Gastrocnemius medialis (tissue), 4 donors: ENCODE data around the gene AGPS. TPM values are rescaled to one million over a fixed set of nuclear protein-coding genes. Genes with fewer than 3 reads are reported as not detected.

ENCODE experiments used
- ATAC-seq, 2 donors: fragments of 150-250 bp; one replicate each; pipeline ENCODE4 v1.9.1; 2016
- DNase-seq, 2 donors: peaks; one replicate each; pipeline ENCODE4 v3.0.0-alpha.2; 2019
- H3K27ac ChIP-seq, 4 donors: fragments of 200-600 bp; sonication (generic); 1 replicate in 1 of 4; 2 replicates in 3 of 4; pipeline ENCODE4 v1.5.1; 2016 to 2018; ENCODE audit warnings: mild to moderate bottlenecking in 2 of 4, moderate library complexity in 1 of 4
- H3K27me3 ChIP-seq, 3 donors: fragments of 200-600 bp; sonication (generic) in 2 of 3; 1 replicate in 1 of 3; 2 replicates in 2 of 3; pipeline versions ENCODE4 v1.5.1 to v1.6.0; 2016 to 2019; ENCODE audit warnings: mild to moderate bottlenecking in 1 of 3, moderate library complexity in 1 of 3
- H3K36me3 ChIP-seq, 2 donors: fragments of 200-600 bp; sonication (generic) in 1 of 2; one replicate each; pipeline ENCODE4 v1.5.1; 2017 to 2018
- H3K4me1 ChIP-seq, 2 donors: fragments of 200-600 bp; sonication (generic) in 1 of 2; one replicate each; pipeline ENCODE4 v1.5.1; 2016 to 2017; ENCODE audit warnings: mild to moderate bottlenecking in 2 of 2
- H3K4me3 ChIP-seq, 4 donors: fragments of 200-600 bp; sonication (generic) in 3 of 4; 1 replicate in 1 of 4; 2 replicates in 3 of 4; pipeline ENCODE4 v1.5.1; 2016 to 2019; ENCODE audit warnings: mild to moderate bottlenecking in 2 of 4
- H3K9me3 ChIP-seq, 3 donors: fragments of 200-600 bp; sonication (generic) in 2 of 3; 1 replicate in 1 of 3; 2 replicates in 2 of 3; pipeline ENCODE4 v1.5.1; 2016 to 2019
- CTCF ChIP-seq, 5 experiments: fragments of 450-650 bp in 3 of 5; fragments of 200-600 bp in 2 of 5; sonication (generic) in 2 of 5; IDR thresholded peaks in 4 of 5; conservative IDR thresholded peaks in 1 of 5; 1 replicate in 4 of 5; 2 replicates in 1 of 5; pipeline ENCODE4 v1.5.1; 2016 to 2019; ENCODE audit warnings: antibody characterized with exemption in 5 of 5, mild to moderate bottlenecking in 3 of 5, moderate library complexity in 3 of 5
- POLR2A ChIP-seq, 2 donors: fragments of 450-650 bp; IDR thresholded peaks; one replicate each; pipeline ENCODE4 v1.6.1; 2017; ENCODE audit warnings: antibody characterized with exemption in 2 of 2, mild to moderate bottlenecking in 2 of 2, moderate library complexity in 2 of 2
- in situ Hi-C, 4 donors: fragments of 200-750 bp; cut with MboI; loops; one replicate each; pipeline versions ENCODE4 v1.15.0 to v1.8.0; 2017; ENCODE audit warnings: low sequenced_read_pairs in 4 of 4
- intact Hi-C: fragments of 100-400 bp; cut with DNase I; formaldehyde crosslinking; loops from one replicate; pipeline ENCODE4 v1.15.1; 2023; ENCODE audit warnings: low total_unique reads
- total RNA-seq, 4 donors: library from RNA; depleted of rRNA; stranded (reverse); fragments of >200 nt; gene quantifications; one replicate each; pipeline versions ENCODE4 v1.1.0 to v1.2.3, GENCODE V29; 2016

The AGPS gene
- total RNA-seq, 4 donors from 2014 or later = 23.1 to 30.9 (median 26.2) TPM

GRCh38 chr2:177460973-177461585, 68.5 kb downstream of the AGPS start:
- intact Hi-C loops = no loop called here
- Histone ChIP-seq H3K4me1 (no peaks in the 10 kb centered on the region), H3K4me3 (no peak overlapping the region), H3K9me3 (no peaks in the 10 kb centered on the region), H3K36me3 (peaks cover 0 to 7% of the 10 kb centered on the region in 2 donors), H3K27ac (no peak overlapping the region), H3K27me3 (no peaks in the 10 kb centered on the region)
- no peak for DNase-seq
- no peak for TF ChIP-seq CTCF (IDR thresholded peaks at IDR 0.05 in 4 of 5, conservative IDR thresholded peaks at IDR 0.05 in 1 of 5)
- TF ChIP-seq POLR2A (IDR thresholded peaks at IDR 0.05) = no peak
- ATAC-seq = no peak
- in situ Hi-C loops = no loop called here

DNA sequence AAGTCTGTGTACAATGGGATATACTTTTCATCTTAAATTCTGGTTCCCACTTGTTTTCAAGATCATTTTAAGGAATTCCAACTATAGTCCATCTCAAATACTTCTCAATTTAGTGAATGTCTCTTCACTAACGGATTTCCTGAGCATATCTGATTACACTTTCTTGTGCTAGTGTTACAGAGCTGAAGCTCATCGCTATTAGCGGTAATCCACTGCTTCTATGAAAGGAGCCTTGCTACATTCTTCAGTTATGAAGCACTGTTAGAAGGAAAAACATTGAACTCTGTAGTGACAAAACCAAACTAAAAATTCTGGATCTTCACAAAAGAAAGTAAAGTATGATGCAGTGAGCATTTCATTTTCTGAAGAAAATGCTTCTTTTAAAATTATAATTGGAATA, 72.0 kb downstream of the AGPS start:
- Histone ChIP-seq H3K27ac (no peak overlapping the region), H3K27me3 (no peaks in the 10 kb centered on the region), H3K4me3 (no peak overlapping the region), H3K4me1 (peaks cover 0 to 9% of the 10 kb centered on the region in 2 donors), H3K9me3 (no peaks in the 10 kb centered on the region), H3K36me3 (peaks cover 0 to 7% of the 10 kb centered on the region in 2 donors)
- intact Hi-C loops = no loop called here
- TF ChIP-seq CTCF (IDR thresholded peaks at IDR 0.05 in 4 of 5, conservative IDR thresholded peaks at IDR 0.05 in 1 of 5) (no peak), POLR2A (IDR thresholded peaks at IDR 0.05) (no peak)
- ATAC-seq (no peak), DNase-seq (no peak)
- in situ Hi-C loops = no loop called here

GRCh38 chr2:177465400-177466138, 73.0 kb downstream of the AGPS start:
- intact Hi-C loops = no loop called here
- peaks cover 0 to 7% of the 10 kb centered on the region in 2 donors for H3K36me3 ChIP-seq

GRCh38 chr2:177466337-177467195, 74.0 kb downstream of the AGPS start:
- no peak for TF ChIP-seq CTCF (IDR thresholded peaks at IDR 0.05 in 4 of 5, conservative IDR thresholded peaks at IDR 0.05 in 1 of 5)
- TF ChIP-seq POLR2A (IDR thresholded peaks at IDR 0.05) = no peak
- in situ Hi-C loops = no loop called here
- H3K4me1 ChIP-seq = peaks cover 0 to 9% of the 10 kb centered on the region in 2 donors
- H3K27me3 ChIP-seq = no peaks in the 10 kb centered on the region
- peaks cover 0 to 5% (median 0%) of the 10 kb centered on the region in 3 donors for H3K9me3 ChIP-seq
- H3K4me3 ChIP-seq = no peak overlapping the region
- peaks cover 0 to 7% of the 10 kb centered on the region in 2 donors for H3K36me3 ChIP-seq
- no peak overlapping the region for H3K27ac ChIP-seq
- DNase-seq (no peak), ATAC-seq (no peak)
- intact Hi-C loops = no loop called here

More at GRCh38 chr2:177465400-177466138, 73.0 kb downstream of the AGPS start:
- in situ Hi-C loops = no loop called here
- DNase-seq (no peak), ATAC-seq (no peak)
- TF ChIP-seq CTCF (IDR thresholded peaks at IDR 0.05 in 4 of 5, conservative IDR thresholded peaks at IDR 0.05 in 1 of 5) (no peak), POLR2A (IDR thresholded peaks at IDR 0.05) (no peak)
- Histone ChIP-seq H3K9me3 (no peaks in the 10 kb centered on the region), H3K4me1 (peaks cover 0 to 9% of the 10 kb centered on the region in 2 donors), H3K27ac (no peak overlapping the region), H3K27me3 (no peaks in the 10 kb centered on the region), H3K4me3 (no peak overlapping the region)
